GM12878 (cell line): Measurements from ENCODE around the gene ATAD3A. TPM values are rescaled to one million over a fixed set of nuclear protein-coding genes. Genes with fewer than 3 reads are reported as not detected.

Experiments
- ATF2 ChIP-seq: IDR thresholded peaks from 2 replicates; pipeline ENCODE4 v1.6.1; 2012; ENCODE audit warnings: low read length, inconsistent platforms
- ATF7 ChIP-seq: fragments of 450-650 bp; IDR thresholded peaks from 2 replicates; pipeline ENCODE4 v1.6.1; 2016; ENCODE audit warnings: low read depth, mild to moderate bottlenecking
- BCLAF1 ChIP-seq: fragments of 450-650 bp; IDR thresholded peaks from 2 replicates; pipeline ENCODE4 v1.6.1; 2017; ENCODE audit warnings: antibody characterized with exemption, mild to moderate bottlenecking, moderate library complexity
- E2F4 ChIP-seq: IDR thresholded peaks from 2 replicates; pipeline ENCODE4 v1.6.1; 2012; ENCODE audit warnings: low read depth, low read length, improper control_type of control experiment
- E4F1 ChIP-seq: fragments of 450-650 bp; IDR thresholded peaks from 2 replicates; pipeline ENCODE4 v1.6.1; 2018; ENCODE audit warnings: borderline replicate concordance, mild to moderate bottlenecking; ENCODE audit not compliant: partially characterized antibody
- FOXK2 ChIP-seq: fragments of 450-650 bp; IDR thresholded peaks from 2 replicates; pipeline ENCODE4 v1.6.1; 2017; ENCODE audit warnings: mild to moderate bottlenecking, moderate library complexity
- GATAD2B ChIP-seq: fragments of 450-650 bp; conservative IDR thresholded peaks from 2 replicates; pipeline ENCODE4 v1.6.1; 2017; ENCODE audit warnings: low read depth, mild to moderate bottlenecking, moderate library complexity
- HDGF ChIP-seq: fragments of 450-650 bp; IDR thresholded peaks from 2 replicates; pipeline ENCODE4 v1.6.1; 2016; ENCODE audit warnings: antibody characterized with exemption
- HSF1 ChIP-seq: fragments of 150-350 bp; IDR thresholded peaks from 2 replicates; pipeline ENCODE4 v1.6.1; 2014; ENCODE audit warnings: mild to moderate bottlenecking, low read depth, low read length
- NFIC ChIP-seq: IDR thresholded peaks from 2 replicates; pipeline ENCODE4 v1.6.1; 2012; ENCODE audit warnings: low read depth, mild to moderate bottlenecking, inconsistent platforms, low read length, moderate library complexity
- NFYB ChIP-seq: IDR thresholded peaks from 2 replicates; pipeline ENCODE4 v1.6.1; 2011; ENCODE audit warnings: low read depth, mild to moderate bottlenecking, low read length, improper control_type of control experiment, moderate library complexity; ENCODE audit not compliant: insufficient read depth
- PKNOX1 ChIP-seq: fragments of 450-650 bp; IDR thresholded peaks from 2 replicates; pipeline ENCODE4 v1.6.1; 2016; ENCODE audit warnings: mild to moderate bottlenecking
- POLR2A ChIP-seq: IDR thresholded peaks from 2 replicates; pipeline ENCODE4 v1.6.1; 2011; ENCODE audit warnings: low read depth, mild to moderate bottlenecking, low read length
- POLR2AphosphoS2 ChIP-seq: IDR thresholded peaks from 2 replicates; pipeline ENCODE4 v1.6.1; 2011; ENCODE audit warnings: low read depth, mild to moderate bottlenecking, low read length, improper control_type of control experiment, moderate library complexity
- RCOR1 ChIP-seq: conservative IDR thresholded peaks from 2 replicates; pipeline ENCODE4 v1.6.1; 2012; ENCODE audit warnings: low read depth, low read length, improper control_type of control experiment
- SMARCA5 ChIP-seq: fragments of 450-650 bp; IDR thresholded peaks from 2 replicates; pipeline ENCODE4 v1.6.1; 2017; ENCODE audit warnings: mild to moderate bottlenecking
- SPI1 ChIP-seq: IDR thresholded peaks from 2 replicates; pipeline ENCODE4 v1.6.1; 2011; ENCODE audit warnings: low read depth, mild to moderate bottlenecking, low read length, moderate library complexity, borderline replicate concordance; ENCODE audit not compliant: insufficient read depth
- TCF3 ChIP-seq: IDR thresholded peaks from 2 replicates; pipeline ENCODE4 v1.6.1; 2012; ENCODE audit warnings: low read depth, mild to moderate bottlenecking, low read length, borderline replicate concordance; ENCODE audit not compliant: insufficient read depth
- WRNIP1 ChIP-seq: IDR thresholded peaks from 2 replicates; pipeline ENCODE4 v1.6.1; 2011; ENCODE audit warnings: low read depth, low read length, improper control_type of control experiment, borderline replicate concordance
- ZNF207 ChIP-seq: fragments of 450-650 bp; IDR thresholded peaks from 2 replicates; pipeline ENCODE4 v1.6.1; 2014; ENCODE audit warnings: antibody characterized with exemption, mild to moderate bottlenecking, borderline replicate concordance
- polyA plus RNA-seq, 11 experiments: library from polyadenylated mRNA; depleted of rRNA in 4 of 11; unstranded in 6 of 11; stranded (reverse) in 5 of 11; fragments of >200 nt; fragmentation: Nextera tagmentation in 4 of 11; fragmentation: Illumina TruSeq in 1 of 11; extraction: Ambion mirVana in 4 of 11; extraction: Trizol in 1 of 11; gene quantifications; 1 replicate in 1 of 11; 2 replicates in 10 of 11; pipeline versions ENCODE4 v1.2.1 to v1.2.3, GENCODE V29; 2011 to 2016; ENCODE audit warnings: inconsistent platforms in 2 of 11, missing spikeins in 2 of 11, low read depth in 1 of 11
- total RNA-seq, 4 experiments: library from RNA; depleted of rRNA in 3 of 4; stranded (reverse); fragments of >200 nt in 3 of 4; fragmentation: Illumina TruSeq in 1 of 4; extraction: Trizol in 1 of 4; gene quantifications; 2 replicates each; pipeline versions ENCODE4 v1.2.1 to v1.2.3, GENCODE V29; 2013 to 2021

Gene ATAD3A
- total and polyA plus RNA-seq, 10 of the 15 experiments (the other 5 are each of a cell fraction or from before 2014, with no cell fraction given): 0.05 to 93.5 (median 38.9) TPM

GRCh38 chr1:1471389-1472052 lies 40.4 kb upstream of the ATAD3A start, which contains the start of gene ATAD3B (continued):
- TF ChIP-seq PKNOX1: no peak
- TF ChIP-seq HDGF: peak; percentile 38; the same call in 1 of the 2 replicates
- TF ChIP-seq SMARCA5: no peak
- peak; percentile 84 for TF ChIP-seq E2F4
- TF ChIP-seq ATF2: no peak
- TF ChIP-seq POLR2AphosphoS2: no peak
- TF ChIP-seq ATF7: no peak
- no peak for TF ChIP-seq RCOR1
- TF ChIP-seq WRNIP1: no peak
- no peak for TF ChIP-seq HSF1
- TF ChIP-seq ZNF207: no peak; the same call in 1 of the 2 replicates
- peak; percentile 74 for TF ChIP-seq POLR2A
- no peak for TF ChIP-seq TCF3
- TF ChIP-seq BCLAF1: no peak
- TF ChIP-seq NFIC: no peak
- peak; percentile 83 for TF ChIP-seq NFYB
- TF ChIP-seq SPI1: 0 out of 2 replicates have a peak, but pooled peaks have one; percentile 11
- TF ChIP-seq E4F1: no peak
- peak; percentile 53; the same call in 1 of the 2 replicates for TF ChIP-seq GATAD2B
- TF ChIP-seq FOXK2: peak; percentile 35; the same call in 1 of the 2 replicates
